GM13977 (cell line): ENCODE data around the gene ARHGEF40.

Experiments used
- DNase-seq: peaks from one replicate; pipeline ENCODE4 v3.0.0; 2012; ENCODE audit warnings: low spot score
- in situ Hi-C: fragments of 300-500 bp; cut with MboI; formaldehyde crosslinking; loops from one replicate; pipeline ENCODE4 v1.12.0; 2022; ENCODE audit warnings: low sequenced_read_pairs, low pct_unique_long_range_greater_than_20kb, mixed read lengths, inconsistent platforms; ENCODE audit not compliant: unreplicated experiment
- TF ChIP-seq, protein P1 (sequence below): IDR thresholded peaks from 2 replicates; pipeline ENCODE4 v1.5.1; 2012; ENCODE audit warnings: mild to moderate bottlenecking, control low read depth; ENCODE audit not compliant: insufficient read depth; ENCODE audit errors: extremely low read depth, missing control alignments

Gene ARHGEF40

DNA sequence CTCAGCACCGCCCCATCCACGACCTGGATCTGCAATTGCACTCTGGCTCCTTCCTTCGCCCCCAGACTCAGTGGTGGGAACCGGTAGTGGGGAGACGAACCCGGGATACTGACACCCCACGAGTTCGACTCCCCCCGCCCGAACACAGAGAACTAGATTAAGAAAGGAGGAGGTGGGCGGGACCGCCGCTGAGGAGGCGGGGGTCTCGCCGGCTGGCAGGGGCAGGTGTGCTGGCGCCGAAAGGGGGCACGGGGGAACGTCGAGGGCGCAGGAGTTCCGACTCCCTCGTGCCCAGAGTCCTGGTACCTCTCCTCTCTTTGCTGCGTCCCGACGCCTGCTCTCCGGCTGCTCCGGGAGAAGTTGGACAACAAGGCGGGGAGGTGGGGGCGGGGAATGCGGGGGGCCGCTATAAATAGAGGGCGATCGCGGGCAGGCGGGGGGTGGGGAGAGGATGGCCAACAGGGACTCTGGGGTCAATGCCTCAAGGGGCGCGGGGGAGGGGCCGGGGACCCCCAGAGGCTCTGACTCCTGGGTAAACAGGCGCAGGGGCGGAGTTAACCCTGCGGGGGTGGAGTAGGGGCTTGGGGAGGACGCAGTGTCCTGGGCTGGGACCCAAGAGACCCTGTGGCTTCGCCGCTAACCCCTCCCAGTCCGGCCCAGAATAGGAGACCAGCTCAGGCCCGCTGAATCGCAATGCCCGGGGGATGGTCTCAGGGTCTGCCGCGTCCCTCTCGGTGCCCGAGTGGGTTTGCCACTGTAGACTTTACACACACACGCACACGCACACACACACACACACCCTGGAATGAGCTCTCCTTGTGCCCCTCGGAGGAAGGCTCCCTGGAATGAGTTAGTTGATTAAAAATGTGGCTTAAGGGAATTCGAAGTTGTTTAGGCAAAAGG lies 44.5 kb upstream of the ARHGEF40 start:
- no peak for DNase-seq
- in situ Hi-C loops: no loop called here
- TF ChIP-seq, protein P1, sequence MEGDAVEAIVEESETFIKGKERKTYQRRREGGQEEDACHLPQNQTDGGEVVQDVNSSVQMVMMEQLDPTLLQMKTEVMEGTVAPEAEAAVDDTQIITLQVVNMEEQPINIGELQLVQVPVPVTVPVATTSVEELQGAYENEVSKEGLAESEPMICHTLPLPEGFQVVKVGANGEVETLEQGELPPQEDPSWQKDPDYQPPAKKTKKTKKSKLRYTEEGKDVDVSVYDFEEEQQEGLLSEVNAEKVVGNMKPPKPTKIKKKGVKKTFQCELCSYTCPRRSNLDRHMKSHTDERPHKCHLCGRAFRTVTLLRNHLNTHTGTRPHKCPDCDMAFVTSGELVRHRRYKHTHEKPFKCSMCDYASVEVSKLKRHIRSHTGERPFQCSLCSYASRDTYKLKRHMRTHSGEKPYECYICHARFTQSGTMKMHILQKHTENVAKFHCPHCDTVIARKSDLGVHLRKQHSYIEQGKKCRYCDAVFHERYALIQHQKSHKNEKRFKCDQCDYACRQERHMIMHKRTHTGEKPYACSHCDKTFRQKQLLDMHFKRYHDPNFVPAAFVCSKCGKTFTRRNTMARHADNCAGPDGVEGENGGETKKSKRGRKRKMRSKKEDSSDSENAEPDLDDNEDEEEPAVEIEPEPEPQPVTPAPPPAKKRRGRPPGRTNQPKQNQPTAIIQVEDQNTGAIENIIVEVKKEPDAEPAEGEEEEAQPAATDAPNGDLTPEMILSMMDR: no peak

DNA sequence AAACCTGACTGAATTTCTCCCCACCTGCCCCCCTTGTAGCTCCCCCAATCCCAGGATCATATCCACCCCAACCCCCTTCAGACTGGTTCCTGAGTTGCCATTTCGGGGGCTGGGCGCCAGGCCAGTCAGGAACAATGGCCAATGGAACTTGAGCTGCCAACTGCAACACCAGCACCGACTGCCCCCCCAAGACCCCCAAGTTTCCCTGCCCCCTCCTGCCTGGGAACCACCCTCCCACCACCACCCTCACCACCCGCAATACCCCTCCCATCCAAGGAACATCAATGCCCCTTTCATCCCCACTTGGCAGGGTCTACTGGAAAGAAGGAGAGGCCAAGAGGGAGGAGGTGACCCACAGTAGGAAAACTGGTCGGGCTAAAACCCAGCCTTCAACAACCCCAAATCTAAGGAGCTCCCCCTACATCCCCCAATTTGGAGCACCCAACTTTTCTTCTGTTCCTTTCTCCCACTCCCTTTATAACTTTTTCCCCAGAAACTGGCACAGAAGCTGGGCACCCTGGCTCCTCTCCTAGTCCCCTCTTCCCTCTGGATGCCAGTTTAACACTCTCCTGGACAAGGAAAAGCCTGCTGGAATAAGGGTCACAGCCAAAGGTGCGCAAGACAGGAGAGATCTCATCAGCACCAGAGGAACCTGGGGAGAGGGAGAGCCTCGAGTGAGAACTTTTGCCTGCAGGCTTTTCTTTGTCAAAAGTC lies 43.7 kb upstream of the ARHGEF40 start:
- in situ Hi-C loops: no loop called here
- DNase-seq: no peak
- TF ChIP-seq, protein P1: no peak

DNA sequence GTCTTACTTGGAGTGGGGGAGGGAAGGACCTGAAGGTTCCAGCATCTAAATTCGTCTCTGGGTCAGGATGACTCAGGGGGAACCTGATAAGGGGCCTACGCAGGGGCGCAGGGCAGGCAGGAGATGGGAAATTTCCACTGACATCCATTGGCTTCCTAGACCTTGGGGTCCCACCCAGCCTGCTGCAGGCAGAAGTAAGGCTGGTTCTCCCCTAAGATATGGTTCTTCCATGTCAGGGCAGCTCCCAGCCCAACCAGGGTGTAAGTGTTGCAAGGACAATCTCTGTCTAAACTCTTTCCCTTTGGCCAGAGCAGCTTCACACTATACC lies 43.2 kb upstream of the ARHGEF40 start:
- DNase-seq: no peak
- TF ChIP-seq, protein P1: no peak
- in situ Hi-C loops: no loop called here

DNA sequence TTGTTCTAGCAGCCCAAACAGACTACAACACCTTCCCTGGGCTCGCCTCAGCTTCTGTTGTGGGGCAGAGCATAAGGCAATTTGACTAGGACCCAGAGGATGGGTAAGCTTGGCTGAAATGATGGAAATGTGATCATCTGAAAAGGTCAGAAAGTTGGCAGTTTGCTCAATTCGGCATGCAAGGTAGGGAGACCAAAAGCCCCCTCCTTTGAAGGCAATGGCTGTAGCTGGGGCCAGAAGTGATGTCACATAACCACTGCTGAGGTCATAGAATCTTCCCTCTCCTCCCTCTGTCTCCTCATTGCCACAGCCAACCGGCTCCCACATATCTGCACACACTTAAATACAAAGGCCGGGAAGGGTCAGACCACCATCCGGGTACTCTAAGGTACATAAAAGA lies 40.2 kb upstream of the ARHGEF40 start, which contains the start of gene TPPP2:
Gene TPPP2 (plus strand): TSS at position 301 of the 400 bp plus-strand sequence. CDS start 365 bp downstream, outside the sequence.
- TF ChIP-seq, protein P1: no peak
- DNase-seq: no peak
- in situ Hi-C loops: no loop called here

DNA sequence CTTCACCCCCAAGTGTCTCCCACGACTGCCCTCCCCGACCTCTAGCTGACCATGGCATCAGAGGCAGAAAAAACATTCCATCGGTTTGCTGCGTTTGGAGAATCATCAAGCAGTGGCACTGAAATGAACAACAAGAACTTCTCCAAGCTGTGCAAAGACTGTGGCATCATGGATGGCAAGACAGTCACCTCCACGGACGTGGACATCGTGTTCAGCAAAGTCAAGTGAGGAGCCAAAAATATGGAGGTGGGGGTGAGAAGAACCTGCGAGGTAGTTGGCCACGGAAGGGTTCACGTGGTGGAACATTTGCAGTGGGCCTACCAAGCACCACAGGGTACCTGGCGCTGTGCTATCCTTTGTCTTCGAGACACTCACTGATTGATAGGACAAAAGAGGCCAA lies 39.6 kb upstream of the ARHGEF40 start:
- TF ChIP-seq, protein P1: no peak
- in situ Hi-C loops: no loop called here
- no peak for DNase-seq

DNA sequence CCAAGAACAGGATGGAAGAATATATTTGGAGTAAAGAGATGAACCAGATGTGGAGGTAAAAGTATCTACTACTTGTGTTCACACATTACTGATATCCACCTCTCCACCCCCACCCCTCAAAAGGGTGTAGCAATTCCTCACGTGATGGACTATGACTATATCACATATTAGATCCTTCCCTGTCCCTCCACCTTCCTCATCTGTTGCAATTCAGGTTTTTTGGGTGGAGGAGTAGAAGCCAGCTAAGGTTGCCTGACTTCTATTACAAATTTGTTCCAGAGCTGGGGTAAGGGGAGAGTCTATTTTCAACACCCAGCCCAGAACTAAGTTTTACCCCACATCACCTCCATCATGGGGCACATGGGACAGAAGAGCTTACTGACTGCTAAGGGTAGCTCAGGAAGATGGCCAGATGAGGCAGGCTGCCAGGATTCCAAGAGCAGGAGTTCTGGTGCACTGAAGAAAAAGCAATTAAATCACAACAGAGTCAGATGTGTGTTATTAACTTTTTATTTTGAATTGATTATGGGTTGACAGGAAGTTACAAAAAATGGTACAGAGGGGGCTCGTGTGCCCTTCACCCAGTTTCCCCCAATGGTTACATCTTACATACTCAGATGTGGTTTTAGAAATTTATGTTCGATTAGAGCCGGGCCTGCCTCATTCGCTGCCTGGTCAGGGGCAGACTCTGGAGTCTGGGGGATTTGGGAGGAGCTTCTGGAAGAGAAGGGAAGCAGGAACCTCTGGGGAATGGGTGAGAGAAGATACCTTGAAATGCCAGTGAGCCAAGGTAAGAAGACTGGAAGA lies 37.6 kb upstream of the ARHGEF40 start:
- TF ChIP-seq, protein P1: no peak
- in situ Hi-C loops: no loop called here
- DNase-seq: no peak
